ENCODE results near the gene MRPL14.

- TF ChIP-seq CTCF (conservative IDR thresholded peaks at IDR 0.05; ENCODE audit: low read depth in 2 of 2) (no peak), EZH2phosphoT487 (IDR thresholded peaks at IDR 0.05; ENCODE audit: unreplicated experiment) (no peak), EZH2 (IDR thresholded peaks at IDR 0.05; ENCODE audit: low read depth, unreplicated experiment) (no peak), ZNF114 (CRISPR knock-in tag; IDR thresholded peaks at IDR 0.05) (no peak), POLR2AphosphoS5 (IDR thresholded peaks at IDR 0.05; ENCODE audit: low read depth) (no peak), REST (IDR thresholded peaks at IDR 0.05; ENCODE audit: unreplicated experiment) (no peak), STAT1 (IDR thresholded peaks at IDR 0.05; ENCODE audit: unreplicated experiment) (no peak), JUNB (IDR thresholded peaks at IDR 0.05; ENCODE audit: unreplicated experiment) (no peak), CREB1 (CRISPR knock-in tag; IDR thresholded peaks at IDR 0.05; ENCODE audit: low read depth) (no peak), ZNF331 (CRISPR knock-in tag; IDR thresholded peaks at IDR 0.05; ENCODE audit: low read depth) (no peak), ETS1 (IDR thresholded peaks at IDR 0.05) (no peak), NANOG (IDR thresholded peaks at IDR 0.05; ENCODE audit: borderline replicate concordance) (no peak), ZNF462 (CRISPR knock-in tag; IDR thresholded peaks at IDR 0.05) (no peak)
Observed at GRCh38 chr6:44102527-44102926, 24.7 kb downstream of the MRPL14 start.

All from GM23338 (cell line).